ENCODE data around the gene SLFN11. TPM values are rescaled to one million over a fixed set of nuclear protein-coding genes. Genes with fewer than 3 reads are reported as not detected.

Gene SLFN11
- total and polyA plus RNA-seq, 2 of the 8 experiments (the other 6 are each of a cell fraction or from before 2014, with no cell fraction given), result 0.11 to 0.28 TPM

DNA sequence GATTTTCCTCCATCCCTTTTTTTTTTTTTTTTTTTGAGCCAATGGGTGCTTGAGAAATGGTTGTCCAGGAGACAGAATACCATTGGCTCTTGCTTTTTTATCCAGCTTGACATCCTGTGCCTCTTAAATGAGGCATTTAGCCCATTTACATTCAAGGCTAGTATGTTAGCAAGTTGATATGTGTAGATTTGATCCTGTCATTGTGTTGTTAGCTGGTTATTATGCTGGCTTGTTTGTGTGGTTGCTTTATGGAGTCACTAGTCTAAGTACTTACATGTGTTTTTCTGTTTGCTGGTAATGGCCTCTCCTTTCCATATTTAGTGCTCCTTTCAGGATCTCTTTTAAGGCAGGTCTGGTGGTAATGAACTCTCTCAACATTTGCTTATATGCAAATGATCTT is 14.1 kb upstream of the SLFN11 start:
- POLR2A ChIA-PET (ENCODE audit: partially characterized antibody), result no interaction called here
- CTCF ChIA-PET (ENCODE audit: partially characterized antibody), result no interaction called here
- no peak overlapping the region for H3K23ac ChIP-seq (ENCODE audit: insufficient read length)
- no peak overlapping the region for H3K14ac ChIP-seq (ENCODE audit: insufficient read length)
- no peak overlapping the region for H2BK20ac ChIP-seq (ENCODE audit: low read length)
- no peak overlapping the region for H2AK5ac ChIP-seq (ENCODE audit: low read depth, low read length)
- H3K4me3 ChIP-seq (ENCODE audit: extremely low read depth in 1 of 4, insufficient read depth in 2 of 4, low read depth in 3 of 4, low read length in 4 of 4), result no peak overlapping the region
- no peak overlapping the region for H3K4me2 ChIP-seq (ENCODE audit: insufficient read depth in 1 of 2, low read depth in 2 of 2, low read length in 2 of 2)
- H3K9ac ChIP-seq (replicated peaks in 1 of 4; ENCODE audit: extremely low read depth in 1 of 4, low read depth in 3 of 4, low read length in 3 of 4), result no peak overlapping the region
- H2AFZ ChIP-seq (ENCODE audit: low read length), result no peak overlapping the region
- H3K23me2 ChIP-seq (ENCODE audit: low read depth, low read length), result no peaks in the 10 kb centered on the region
- no peak overlapping the region for H3K27ac ChIP-seq (ENCODE audit: low read depth, low read length)
- no peaks in the 10 kb centered on the region for H3K27me3 ChIP-seq (replicated peaks in 1 of 4; ENCODE audit: control insufficient read depth in 3 of 4, extremely low read depth in 1 of 4, insufficient read depth in 3 of 4, low read length in 3 of 4)
- H3K9me3 ChIP-seq (ENCODE audit: insufficient read depth in 2 of 2, low read depth in 1 of 2, low read length in 1 of 2), result no peaks in the 10 kb centered on the region
- no peak overlapping the region for H4K5ac ChIP-seq (ENCODE audit: insufficient read length, low read depth, low read length)
- H2BK12ac ChIP-seq (ENCODE audit: low read depth, low read length), result no peak overlapping the region
- H2BK120ac ChIP-seq (replicated peaks; ENCODE audit: low read depth, low read length), result no peak overlapping the region
- no peak overlapping the region for H4K91ac ChIP-seq (replicated peaks; ENCODE audit: insufficient read length, low read length)
- FAIRE-seq (no peak), DNase-seq (ENCODE audit: low read depth in 1 of 2, low spot score in 2 of 2) (no peak)
- no peaks in the 10 kb centered on the region for H4K20me1 ChIP-seq (replicated peaks in 1 of 2; ENCODE audit: control insufficient read depth in 1 of 2, insufficient read depth in 2 of 2, low read length in 2 of 2)
- no peaks in the 10 kb centered on the region for H3K79me1 ChIP-seq (ENCODE audit: low read depth, low read length)
- H3K56ac ChIP-seq (replicated peaks; ENCODE audit: insufficient read length, low read depth, low read length), result no peak overlapping the region
- no peak overlapping the region for H3K4ac ChIP-seq (replicated peaks; ENCODE audit: insufficient read length, low read depth, low read length)
- no peaks in the 10 kb centered on the region for H3K79me2 ChIP-seq (ENCODE audit: control insufficient read depth in 1 of 2, insufficient read depth in 2 of 2, low read length in 2 of 2)
- no peaks in the 10 kb centered on the region for H3K4me1 ChIP-seq (replicated peaks in 1 of 4; ENCODE audit: control insufficient read depth in 3 of 4, insufficient read depth in 4 of 4, low read length in 3 of 4)
- no peak overlapping the region for H2BK15ac ChIP-seq (ENCODE audit: low read length)
- no peaks in the 10 kb centered on the region for H3K36me3 ChIP-seq (ENCODE audit: control insufficient read depth in 2 of 4, insufficient read depth in 4 of 4, low read length in 3 of 4)
- H2BK5ac ChIP-seq (ENCODE audit: low read depth, low read length), result no peak overlapping the region
- no peak overlapping the region for H3K18ac ChIP-seq (ENCODE audit: extremely low read depth, low read length)
- H4K8ac ChIP-seq (ENCODE audit: extremely low read depth, insufficient read depth, low read length), result no peak overlapping the region
- TF ChIP-seq JUN (IDR thresholded peaks at IDR 0.05; ENCODE audit: low read depth, low read length) (no peak), TEAD4 (IDR thresholded peaks at IDR 0.05; ENCODE audit: low read depth, low read length) (no peak), TAF1 (IDR thresholded peaks at IDR 0.05; ENCODE audit: low read depth, low read length) (no peak), SP1 (IDR thresholded peaks at IDR 0.05; ENCODE audit: low read depth, low read length) (no peak), SP2 (IDR thresholded peaks at IDR 0.05; ENCODE audit: low read length) (no peak), MAFK (IDR thresholded peaks at IDR 0.05; ENCODE audit: low read depth, low read length) (no peak), NRF1 (IDR thresholded peaks at IDR 0.05; ENCODE audit: low read depth, low read length) (no peak), EP300 (IDR thresholded peaks at IDR 0.05; ENCODE audit: borderline replicate concordance in 1 of 2, low read depth in 2 of 2, low read length in 2 of 2) (no peak), SP4 (IDR thresholded peaks at IDR 0.05; ENCODE audit: low read length) (no peak), CBX8 (IDR thresholded peaks at IDR 0.05; ENCODE audit: borderline replicate concordance, low read depth, low read length) (no peak), RAD21 (IDR thresholded peaks at IDR 0.05 in 1 of 2, conservative IDR thresholded peaks at IDR 0.05 in 1 of 2; ENCODE audit: low read depth in 2 of 2, low read length in 2 of 2) (no peak)
- TF ChIP-seq, protein P1, sequence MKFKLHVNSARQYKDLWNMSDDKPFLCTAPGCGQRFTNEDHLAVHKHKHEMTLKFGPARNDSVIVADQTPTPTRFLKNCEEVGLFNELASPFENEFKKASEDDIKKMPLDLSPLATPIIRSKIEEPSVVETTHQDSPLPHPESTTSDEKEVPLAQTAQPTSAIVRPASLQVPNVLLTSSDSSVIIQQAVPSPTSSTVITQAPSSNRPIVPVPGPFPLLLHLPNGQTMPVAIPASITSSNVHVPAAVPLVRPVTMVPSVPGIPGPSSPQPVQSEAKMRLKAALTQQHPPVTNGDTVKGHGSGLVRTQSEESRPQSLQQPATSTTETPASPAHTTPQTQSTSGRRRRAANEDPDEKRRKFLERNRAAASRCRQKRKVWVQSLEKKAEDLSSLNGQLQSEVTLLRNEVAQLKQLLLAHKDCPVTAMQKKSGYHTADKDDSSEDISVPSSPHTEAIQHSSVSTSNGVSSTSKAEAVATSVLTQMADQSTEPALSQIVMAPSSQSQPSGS (IDR thresholded peaks at IDR 0.05; ENCODE audit: low read length), result no peak
- TF ChIP-seq, protein P2, sequence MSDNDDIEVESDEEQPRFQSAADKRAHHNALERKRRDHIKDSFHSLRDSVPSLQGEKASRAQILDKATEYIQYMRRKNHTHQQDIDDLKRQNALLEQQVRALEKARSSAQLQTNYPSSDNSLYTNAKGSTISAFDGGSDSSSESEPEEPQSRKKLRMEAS (IDR thresholded peaks at IDR 0.05), result no peak

Measured in H1 (cell line).